ENCODE measurements around the gene TTLL8. TPM values are rescaled to one million over a fixed set of nuclear protein-coding genes. Genes with fewer than 3 reads are reported as not detected.

The TTLL8 gene
- total RNA-seq, 1 donor from 2014 or later, result not detected

DNA sequence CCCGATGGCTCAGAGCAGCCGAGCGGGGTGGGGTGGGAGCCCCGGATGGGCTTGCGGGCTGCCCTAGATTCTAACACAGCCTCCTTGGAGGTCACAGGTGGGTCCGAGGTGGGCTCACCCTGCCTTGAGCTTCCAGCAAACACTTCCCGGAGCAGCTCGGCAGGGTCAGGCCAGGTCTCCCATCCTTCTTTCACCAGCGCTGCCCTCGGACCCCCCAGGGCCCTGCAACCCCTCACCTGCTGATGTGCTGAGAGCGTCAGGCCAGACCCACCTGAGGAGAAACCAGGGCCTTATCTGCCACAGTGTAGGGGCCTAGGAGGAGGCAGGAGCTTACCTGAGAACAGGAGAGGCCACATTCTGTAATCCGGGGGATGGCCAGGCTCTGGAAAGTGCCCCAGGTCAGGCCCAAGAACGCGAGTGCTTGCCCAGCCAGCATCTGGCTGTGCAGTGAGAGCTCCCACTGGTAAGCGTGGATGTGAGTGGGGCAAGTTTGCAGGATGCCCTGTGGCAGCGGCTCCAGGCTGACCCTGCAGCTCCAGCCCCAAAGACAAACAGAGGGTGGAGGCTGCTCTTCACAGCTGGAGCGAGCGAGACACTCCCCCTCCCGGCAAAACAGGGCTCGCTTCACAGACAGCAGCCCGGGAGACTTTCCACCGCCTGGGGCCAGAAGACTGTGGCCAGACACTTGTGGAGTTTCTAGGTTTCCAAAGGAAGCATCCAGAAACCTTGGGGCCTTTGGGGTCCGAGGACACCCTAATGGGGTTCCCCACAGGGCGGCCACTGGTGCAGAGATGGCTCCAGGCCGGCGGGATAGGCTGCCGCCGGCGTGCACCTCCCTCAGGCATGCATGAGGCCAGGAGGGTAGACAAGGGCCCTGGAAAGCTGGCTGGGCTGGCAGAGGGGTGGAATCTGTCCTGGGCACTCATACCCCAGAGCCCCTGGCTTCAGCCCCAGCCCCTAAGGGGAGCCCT lies 45.6 kb downstream of the TTLL8 start, which contains the start of gene IL17REL:
TSS of gene IL17REL (minus strand) at position 555 of the 971 bp plus-strand sequence. CDS start at position 436, 119 bp downstream.
- DNase-seq (ENCODE audit: low spot score), result no peak
- Mint-ChIP-seq H3K27ac (peak within 1 kb of the TSS; percentile 68), H3K9me3 (no peaks in the 10 kb centered on the region), H3K27me3 (ENCODE audit: low read depth) (peaks cover 12% of the 10 kb centered on the region), H3K4me1 (ENCODE audit: low read depth) (peaks cover 14% of the 10 kb centered on the region), H3K36me3 (ENCODE audit: low read depth) (no peaks in the 10 kb centered on the region), H3K4me3 (ENCODE audit: low read depth) (no peak within 1 kb of the TSS)
- intact Hi-C loops (cut with micrococcal nuclease), result no loop called here

DNA sequence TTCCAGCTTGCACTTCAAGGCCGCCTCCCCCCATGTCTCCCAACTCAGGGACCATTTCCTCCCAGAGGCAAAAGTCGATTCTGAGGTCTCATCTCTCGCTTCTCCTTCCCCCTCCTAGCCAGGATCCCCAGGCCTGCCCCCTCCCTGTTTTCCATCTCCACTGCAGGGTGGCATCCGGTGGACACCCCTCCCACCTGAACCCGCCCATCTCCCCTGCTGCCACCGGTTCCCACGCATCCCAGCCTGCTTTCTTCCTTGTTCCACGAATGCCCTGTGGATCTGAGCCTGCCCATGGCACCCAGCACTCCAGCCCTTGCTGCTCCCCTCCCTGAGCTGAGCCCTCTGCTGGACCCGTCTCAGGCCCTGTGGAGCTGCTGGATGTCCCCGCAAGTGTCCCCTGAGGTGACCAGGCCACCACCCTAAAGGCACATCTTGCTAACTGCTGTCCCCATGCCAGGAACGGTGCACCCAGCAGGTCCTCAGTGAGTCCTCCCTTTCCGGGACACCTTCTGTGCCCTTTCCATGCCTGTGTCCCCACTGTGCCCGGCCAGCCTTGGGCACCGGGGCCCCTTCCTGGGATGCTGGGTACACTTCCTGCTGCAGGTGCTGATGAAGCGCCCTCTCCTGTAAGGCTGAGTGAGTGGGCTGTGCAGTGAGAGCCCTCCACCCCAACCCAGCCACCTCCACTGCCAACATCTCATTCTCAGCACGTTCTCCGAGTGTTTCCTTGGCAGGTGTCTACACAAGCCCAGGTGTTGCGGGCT lies 46.5 kb downstream of the TTLL8 start:
- Mint-ChIP-seq H3K27me3 (ENCODE audit: low read depth) (peaks cover 12% of the 10 kb centered on the region), H3K27ac (peak overlapping the region; percentile 68), H3K4me3 (ENCODE audit: low read depth) (no peak overlapping the region), H3K36me3 (ENCODE audit: low read depth) (no peaks in the 10 kb centered on the region), H3K4me1 (ENCODE audit: low read depth) (peaks cover 6% of the 10 kb centered on the region), H3K9me3 (no peaks in the 10 kb centered on the region)
- DNase-seq (ENCODE audit: low spot score), result no peak
- intact Hi-C loops (cut with micrococcal nuclease), result no loop called here

DNA sequence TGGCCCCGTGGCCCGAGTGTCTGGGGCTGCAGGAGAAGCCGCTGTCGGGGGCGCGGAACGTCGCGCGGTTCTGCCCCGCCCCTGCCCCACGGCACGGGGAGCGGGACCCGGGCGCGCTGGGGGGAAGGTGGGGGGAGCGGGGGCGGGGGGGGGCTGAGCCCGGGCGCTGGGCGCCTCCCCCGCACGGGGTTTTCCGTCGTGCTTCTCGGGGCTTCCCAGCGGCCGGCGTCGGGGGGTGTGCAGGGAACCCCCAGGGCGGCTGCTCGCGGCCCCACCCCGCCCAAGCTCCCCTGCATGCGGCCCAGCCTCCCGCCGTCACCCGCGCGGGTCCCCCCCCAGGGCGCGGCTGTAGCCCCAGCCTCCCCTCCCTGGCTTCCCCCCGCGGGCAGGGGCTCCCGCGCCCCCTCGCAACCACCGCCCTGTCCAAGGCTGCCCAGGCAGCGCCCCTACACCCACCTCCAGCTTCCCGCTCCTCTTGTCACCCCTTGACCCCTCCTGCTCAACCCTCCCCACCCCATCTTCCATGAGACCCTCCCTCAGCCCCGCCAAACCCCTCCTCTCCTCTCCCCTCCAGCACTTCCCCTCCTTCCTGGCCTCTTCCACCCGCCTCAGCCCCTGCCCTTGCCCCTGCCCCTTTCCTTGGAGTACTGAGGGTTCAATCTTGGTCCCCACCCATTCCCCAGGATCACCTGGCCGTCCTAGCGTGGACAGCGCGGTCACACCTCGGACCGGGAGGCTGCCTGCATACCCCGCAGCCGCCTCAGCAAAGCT lies 47.2 kb downstream of the TTLL8 start:
- Mint-ChIP-seq H3K36me3 (ENCODE audit: low read depth) (no peaks in the 10 kb centered on the region), H3K9me3 (no peaks in the 10 kb centered on the region), H3K4me3 (ENCODE audit: low read depth) (no peak overlapping the region), H3K27ac (no peak overlapping the region), H3K27me3 (ENCODE audit: low read depth) (peaks cover 12% of the 10 kb centered on the region), H3K4me1 (ENCODE audit: low read depth) (peaks cover 6% of the 10 kb centered on the region)
- no peak for DNase-seq (ENCODE audit: low spot score)
- intact Hi-C loops (cut with micrococcal nuclease), result no loop called here

DNA sequence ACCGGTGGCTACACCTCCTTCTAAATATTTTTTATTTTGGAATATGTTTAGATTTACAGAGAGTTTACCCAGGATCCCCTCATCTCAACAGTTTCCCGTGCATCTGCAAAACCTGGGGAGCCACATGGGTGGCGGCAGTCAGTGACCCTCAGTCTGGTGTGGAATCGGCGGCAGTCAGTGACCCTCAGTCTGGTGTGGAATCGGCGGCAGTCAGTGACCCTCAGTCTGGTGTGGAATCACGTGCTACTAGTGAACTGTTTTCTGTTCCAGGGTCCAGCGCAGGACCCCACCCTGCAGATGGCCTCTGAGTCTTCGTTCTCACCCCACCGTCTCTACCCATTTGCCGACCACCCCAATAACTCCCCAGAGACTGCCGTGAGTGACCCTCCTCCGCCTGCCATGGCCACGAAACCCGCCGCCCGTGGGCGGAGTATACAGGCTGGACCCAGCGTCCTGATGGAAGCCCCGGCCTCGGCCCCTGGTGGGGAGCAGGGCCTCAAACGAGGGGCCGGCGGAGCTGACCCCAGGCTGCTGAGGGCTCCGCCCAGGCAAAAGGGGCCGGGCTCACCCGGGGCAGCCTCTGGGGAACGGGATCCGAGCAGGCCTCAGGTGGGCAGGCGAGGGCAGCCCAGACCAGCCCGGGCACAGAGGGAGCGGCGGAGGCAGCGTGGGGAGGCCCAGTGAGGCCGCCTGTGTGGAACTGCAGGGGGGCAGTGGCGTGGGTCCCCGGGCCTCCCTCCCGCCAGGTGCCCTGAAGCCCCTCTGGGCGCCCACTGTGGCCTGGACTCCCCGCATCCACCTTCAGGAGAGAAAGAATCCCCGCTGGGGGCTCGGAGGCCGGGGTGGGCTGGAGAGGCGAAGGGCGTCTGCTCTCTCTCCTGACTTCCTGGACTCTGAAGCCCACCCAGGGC lies 48.1 kb downstream of the TTLL8 start:
- DNase-seq (ENCODE audit: low spot score), result no peak
- H3K4me3 Mint-ChIP-seq (ENCODE audit: low read depth), result no peak overlapping the region

DNA sequence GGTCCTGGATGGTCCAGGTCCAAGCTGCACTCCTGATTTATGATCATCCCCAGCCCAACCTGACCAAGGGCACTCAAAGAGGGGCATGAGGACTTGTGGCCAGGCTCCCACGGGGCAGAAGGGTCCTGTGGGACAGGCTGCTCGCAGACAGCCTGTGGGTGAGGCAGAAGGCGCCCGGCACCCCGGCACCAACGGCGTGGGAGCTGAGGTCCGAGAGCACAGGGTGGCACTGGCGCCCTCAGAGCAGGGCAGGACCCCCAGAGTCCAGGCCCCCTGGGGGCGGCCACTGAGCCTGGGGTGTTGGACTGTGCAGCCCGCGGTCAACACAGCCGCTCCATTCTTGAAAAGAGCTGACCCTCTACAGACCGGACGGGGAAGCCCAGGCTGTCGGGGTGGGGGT lies 48.8 kb downstream of the TTLL8 start:
- H3K27me3 Mint-ChIP-seq (ENCODE audit: low read depth), result peaks cover 12% of the 10 kb centered on the region
- H3K36me3 Mint-ChIP-seq (ENCODE audit: low read depth), result no peaks in the 10 kb centered on the region
- no peak overlapping the region for H3K27ac Mint-ChIP-seq
- intact Hi-C loops (cut with micrococcal nuclease), result no loop called here
- H3K4me3 Mint-ChIP-seq (ENCODE audit: low read depth), result no peak overlapping the region
- H3K9me3 Mint-ChIP-seq, result no peaks in the 10 kb centered on the region
- no peak for DNase-seq (ENCODE audit: low spot score)
- H3K4me1 Mint-ChIP-seq (ENCODE audit: low read depth), result peaks cover 9% of the 10 kb centered on the region

More for the DNA sequence above, 48.1 kb downstream of the TTLL8 start:
- Mint-ChIP-seq H3K27me3 (ENCODE audit: low read depth) (peaks cover 12% of the 10 kb centered on the region), H3K4me1 (ENCODE audit: low read depth) (peaks cover 6% of the 10 kb centered on the region), H3K27ac (no peak overlapping the region), H3K9me3 (no peaks in the 10 kb centered on the region), H3K36me3 (ENCODE audit: low read depth) (no peaks in the 10 kb centered on the region)
- intact Hi-C loops (cut with micrococcal nuclease), result no loop called here

DNA sequence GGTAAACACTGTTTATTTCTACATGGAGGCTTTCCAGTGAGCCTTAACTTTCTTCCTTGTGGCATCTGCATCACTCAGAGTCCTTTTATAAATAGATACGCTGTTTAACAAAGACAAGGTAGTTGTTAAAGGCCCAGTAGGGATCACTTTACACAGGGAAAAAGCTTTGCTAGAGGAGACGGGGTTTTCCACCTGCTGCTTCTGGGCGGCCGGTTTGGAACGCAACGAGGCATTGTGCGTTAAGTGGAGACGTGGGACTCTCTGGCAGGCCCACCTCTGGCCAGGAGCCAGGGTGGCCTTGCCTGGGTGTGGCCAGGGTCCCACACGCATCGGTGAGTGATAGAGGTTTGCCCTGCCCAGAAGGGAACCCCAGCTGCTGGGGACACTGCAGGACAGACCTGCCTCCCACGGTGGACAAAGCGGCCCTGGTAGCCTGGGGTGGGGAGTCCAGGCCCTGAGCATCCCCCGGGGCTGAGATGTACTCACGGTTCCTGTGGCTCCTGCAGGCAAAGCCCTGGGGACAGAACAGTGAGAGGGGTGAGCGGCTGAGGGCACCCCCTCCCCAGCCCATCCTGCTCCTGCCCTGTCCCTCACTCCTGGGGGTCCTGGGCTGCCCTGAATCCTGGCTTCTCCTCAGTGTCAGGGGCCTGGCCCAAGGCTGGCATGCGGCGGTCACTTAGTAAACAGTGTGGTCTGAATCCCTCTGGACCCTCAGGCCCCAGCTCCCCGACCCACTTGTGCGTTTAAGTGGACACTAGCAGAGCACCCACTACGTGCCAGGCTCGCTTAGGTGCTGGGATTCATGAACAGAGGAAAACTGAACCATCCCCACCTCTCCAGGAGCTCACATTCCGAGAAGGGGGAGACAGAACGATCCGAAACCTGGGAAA lies 49.7 kb downstream of the TTLL8 start:
- intact Hi-C loops (cut with micrococcal nuclease), result no loop called here
- Mint-ChIP-seq H3K4me3 (ENCODE audit: low read depth) (no peak overlapping the region), H3K27ac (no peak overlapping the region), H3K9me3 (no peaks in the 10 kb centered on the region), H3K4me1 (ENCODE audit: low read depth) (peaks cover 9% of the 10 kb centered on the region), H3K27me3 (ENCODE audit: low read depth) (peaks cover 14% of the 10 kb centered on the region), H3K36me3 (ENCODE audit: low read depth) (no peaks in the 10 kb centered on the region)
- DNase-seq (ENCODE audit: low spot score), result no peak

DNA sequence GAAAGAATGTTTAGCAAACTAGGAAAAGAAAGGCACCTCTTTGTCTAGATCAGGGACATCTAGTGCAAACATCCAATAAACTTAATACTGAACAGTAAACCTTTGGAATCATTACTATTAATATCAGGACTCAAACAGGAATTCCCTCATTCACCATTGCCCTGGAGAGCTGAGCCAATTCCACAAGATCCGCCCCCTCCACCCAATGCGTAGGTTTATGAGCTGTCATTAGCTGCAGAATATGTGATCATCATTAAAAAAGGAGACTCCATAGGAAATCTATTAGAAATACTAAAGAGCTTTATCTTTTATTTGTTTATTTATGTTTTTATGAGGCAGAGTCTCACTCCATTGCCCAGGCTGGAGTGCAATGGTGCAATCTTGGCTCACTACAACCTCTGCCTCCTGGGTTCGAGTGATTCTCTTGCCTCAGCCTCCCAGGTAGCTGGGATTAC lies 51.0 kb downstream of the TTLL8 start:
- intact Hi-C loops (cut with micrococcal nuclease), result no loop called here
- Mint-ChIP-seq H3K4me3 (ENCODE audit: low read depth) (no peak overlapping the region), H3K9me3 (no peaks in the 10 kb centered on the region), H3K27ac (no peak overlapping the region), H3K27me3 (ENCODE audit: low read depth) (peaks cover 11% of the 10 kb centered on the region), H3K4me1 (ENCODE audit: low read depth) (peaks cover 9% of the 10 kb centered on the region), H3K36me3 (ENCODE audit: low read depth) (no peaks in the 10 kb centered on the region)
- DNase-seq (ENCODE audit: low spot score), result no peak

DNA sequence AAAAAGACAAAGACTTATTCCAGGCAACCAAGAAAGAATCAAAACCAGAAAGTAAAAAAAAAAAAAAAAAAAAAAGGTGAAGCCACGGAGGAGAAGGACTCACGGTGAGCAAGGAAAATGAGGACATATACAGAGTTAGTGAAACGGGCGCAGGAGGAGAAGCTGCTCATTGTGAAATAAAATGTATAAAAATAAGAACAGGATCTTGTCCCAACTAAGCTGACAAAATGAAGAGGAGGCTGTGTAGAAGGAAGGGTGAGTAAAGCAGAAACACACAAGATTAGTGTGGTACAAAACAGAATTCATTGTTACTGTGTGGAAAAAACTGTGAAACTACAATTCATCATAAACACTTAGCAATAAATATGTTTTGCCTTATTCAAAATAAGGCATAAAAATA lies 53.2 kb downstream of the TTLL8 start:
- H3K27me3 Mint-ChIP-seq (ENCODE audit: low read depth), result peaks cover 2% of the 10 kb centered on the region
- intact Hi-C loops (cut with micrococcal nuclease), result no loop called here
- no peaks in the 10 kb centered on the region for H3K36me3 Mint-ChIP-seq (ENCODE audit: low read depth)
- H3K4me3 Mint-ChIP-seq (ENCODE audit: low read depth), result no peak overlapping the region
- peaks cover 3% of the 10 kb centered on the region for H3K4me1 Mint-ChIP-seq (ENCODE audit: low read depth)
- no peak for DNase-seq (ENCODE audit: low spot score)
- H3K9me3 Mint-ChIP-seq, result no peaks in the 10 kb centered on the region
- no peak overlapping the region for H3K27ac Mint-ChIP-seq

DNA sequence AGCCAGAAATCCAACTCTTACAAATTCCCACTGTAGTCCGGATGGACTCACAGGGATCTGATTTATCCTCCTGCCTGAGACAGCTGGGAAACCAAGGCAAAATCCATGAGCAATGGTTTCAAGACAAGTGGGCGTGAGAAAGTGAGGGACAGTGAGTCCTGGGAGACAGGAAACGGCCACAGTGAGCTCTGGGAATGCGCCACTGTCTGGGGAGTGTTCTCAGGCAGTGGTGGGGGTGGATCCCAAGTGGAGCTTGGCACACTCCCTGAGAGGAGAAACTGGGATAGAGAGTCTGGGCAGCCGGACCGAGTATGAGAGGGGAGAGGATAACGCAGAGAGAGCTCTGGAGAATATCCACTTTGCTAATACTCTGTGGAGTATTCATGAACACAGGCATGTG lies 55.3 kb downstream of the TTLL8 start:
- Mint-ChIP-seq H3K4me1 (ENCODE audit: low read depth) (peaks cover 3% of the 10 kb centered on the region), H3K27ac (no peak overlapping the region), H3K36me3 (ENCODE audit: low read depth) (no peaks in the 10 kb centered on the region), H3K9me3 (no peaks in the 10 kb centered on the region), H3K27me3 (ENCODE audit: low read depth) (peaks cover 2% of the 10 kb centered on the region), H3K4me3 (ENCODE audit: low read depth) (no peak overlapping the region)
- intact Hi-C loops (cut with micrococcal nuclease), result no loop called here
- DNase-seq (ENCODE audit: low spot score), result no peak

DNA sequence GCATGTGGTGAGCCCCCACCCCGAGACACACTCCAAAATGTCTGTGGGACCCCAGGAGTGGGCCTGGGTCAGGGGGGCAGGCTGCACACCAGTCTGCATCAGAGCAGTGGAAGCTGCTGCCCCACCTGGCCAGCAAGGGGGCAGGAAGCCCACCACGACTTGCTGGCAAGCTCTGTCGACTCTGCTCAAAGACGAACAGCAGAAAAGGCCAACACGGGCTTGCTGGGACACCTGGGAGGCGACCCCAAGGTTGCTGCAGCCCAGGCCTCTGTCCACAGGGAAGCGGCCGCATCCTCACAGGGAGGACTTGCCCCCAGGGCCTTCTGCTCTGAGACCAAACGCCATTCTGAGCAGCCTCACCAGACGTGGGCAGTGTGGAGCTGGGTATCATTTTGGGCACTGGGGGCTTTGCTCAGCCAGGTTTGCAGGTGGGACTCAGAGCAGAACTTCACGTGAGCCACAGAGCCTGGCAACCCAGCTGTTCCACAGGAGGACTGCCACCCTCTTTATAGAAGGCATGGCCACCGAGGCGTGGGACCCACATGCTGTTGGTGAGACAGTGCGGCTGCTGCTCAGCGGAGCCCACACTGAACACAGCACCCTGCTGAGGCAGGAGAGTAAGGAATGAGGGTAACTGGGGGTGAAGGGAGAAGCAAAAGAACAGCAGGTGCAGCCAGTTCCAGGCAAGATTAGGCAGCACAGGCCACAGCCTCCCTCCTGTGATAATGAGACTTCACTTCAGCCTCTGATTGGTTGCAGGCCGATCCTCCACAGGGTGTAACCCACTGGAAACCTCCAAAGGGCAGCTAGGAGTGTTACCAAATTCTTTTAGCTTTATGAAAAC lies 56.5 kb downstream of the TTLL8 start:
- Mint-ChIP-seq H3K4me3 (ENCODE audit: low read depth) (no peak overlapping the region), H3K27ac (no peak overlapping the region), H3K36me3 (ENCODE audit: low read depth) (no peaks in the 10 kb centered on the region), H3K27me3 (ENCODE audit: low read depth) (peaks cover 2% of the 10 kb centered on the region), H3K4me1 (ENCODE audit: low read depth) (peaks cover 3% of the 10 kb centered on the region), H3K9me3 (no peaks in the 10 kb centered on the region)
- DNase-seq (ENCODE audit: low spot score), result no peak
- intact Hi-C loops (cut with micrococcal nuclease), result no loop called here
